Gastrocnemius medialis (tissue), 4 donors: Measurements from ENCODE around the gene SPSB1.

Experiments
- CTCF ChIP-seq, 5 experiments: fragments of 450-650 bp in 3 of 5; fragments of 200-600 bp in 2 of 5; sonication (generic) in 2 of 5; IDR thresholded peaks in 4 of 5; conservative IDR thresholded peaks in 1 of 5; 1 replicate in 4 of 5; 2 replicates in 1 of 5; pipeline ENCODE4 v1.5.1; 2016 to 2019; ENCODE audit warnings: antibody characterized with exemption in 5 of 5, mild to moderate bottlenecking in 3 of 5, moderate library complexity in 3 of 5
- POLR2A ChIP-seq, 2 donors: fragments of 450-650 bp; IDR thresholded peaks; one replicate each; pipeline ENCODE4 v1.6.1; 2017; ENCODE audit warnings: antibody characterized with exemption in 2 of 2, mild to moderate bottlenecking in 2 of 2, moderate library complexity in 2 of 2

- TF ChIP-seq POLR2A (IDR thresholded peaks at IDR 0.05) (no peak), CTCF (IDR thresholded peaks at IDR 0.05 in 4 of 5, conservative IDR thresholded peaks at IDR 0.05 in 1 of 5) (no peak)
These were observed 126.2 kb downstream of the SPSB1 start for GRCh38 chr1:9418851-9419250.
